SK-N-SH treated with all-trans-retinoic acid at 6 μM for 48 hours (cell line): Measurements from ENCODE around the gene USE1.

Experiments
- BACH2 ChIP-seq: fragments of 250-450 bp; sonication (Bioruptor Pico); IDR thresholded peaks from 2 replicates; pipeline ENCODE4 v1.9.0; 2021; ENCODE audit warnings: mild to moderate bottlenecking, borderline replicate concordance
- CREB5 ChIP-seq: fragments of 250-450 bp; sonication (Bioruptor Pico); IDR thresholded peaks from 2 replicates; pipeline ENCODE4 v1.5.1; 2020; ENCODE audit warnings: low read depth, mild to moderate bottlenecking, moderate library complexity
- PATZ1 ChIP-seq: fragments of 250-450 bp; sonication (Bioruptor Pico); IDR thresholded peaks from 2 replicates; pipeline ENCODE4 v1.8.0; 2020; ENCODE audit warnings: mild to moderate bottlenecking, moderate library complexity, borderline replicate concordance
- TCF4 ChIP-seq: fragments of 250-450 bp; sonication (Bioruptor Pico); IDR thresholded peaks from 2 replicates; pipeline ENCODE4 v1.8.0; 2021; ENCODE audit warnings: mild to moderate bottlenecking, moderate library complexity, borderline replicate concordance
- ZC3H10 ChIP-seq: fragments of 250-450 bp; sonication (Bioruptor Pico); IDR thresholded peaks from 2 replicates; pipeline ENCODE4 v1.5.1; 2021; ENCODE audit warnings: mild to moderate bottlenecking, moderate library complexity
- ZFP3 ChIP-seq: fragments of 250-450 bp; sonication (Bioruptor Pico); IDR thresholded peaks from 2 replicates; pipeline ENCODE4 v1.5.0; 2020; ENCODE audit warnings: mild to moderate bottlenecking, moderate library complexity

- TF ChIP-seq ZC3H10 = no peak
- 0 out of 2 replicates have a peak, but pooled peaks have one; percentile 46 for TF ChIP-seq PATZ1 (CRISPR knock-in tag)
- no peak for TF ChIP-seq ZFP3
- TF ChIP-seq BACH2 = no peak
- no peak for TF ChIP-seq TCF4
- no peak for TF ChIP-seq CREB5 (CRISPR knock-in tag)
These were observed 11.1 kb downstream of the USE1 start, which contains the start of gene OCEL1 for GRCh38 chr19:17226002-17226933.
